HL-60 (cell line): Measurements from ENCODE around the gene CBLN3.

Experiments used
- DNase-seq, 2 experiments: peaks; one replicate each; pipeline ENCODE4 v3.0.0-alpha.2; 2010 to 2020; ENCODE audit warnings: low read depth in 1 of 2, low spot score in 1 of 2
- H3K27ac ChIP-seq: fragments of 250-450 bp; sonication (Bioruptor Pico); replicated peaks from 2 replicates; pipeline ENCODE4 v1.5.1; 2020; ENCODE audit warnings: mild to moderate bottlenecking, moderate library complexity
- H3K27me3 ChIP-seq: fragments of 250-450 bp; sonication (Bioruptor Pico); 2 replicates; pipeline ENCODE4 v1.5.1; 2021; ENCODE audit warnings: mild to moderate bottlenecking, moderate library complexity; ENCODE audit not compliant: insufficient read depth, poor library complexity, severe bottlenecking
- H3K4me3 ChIP-seq: replicated peaks from 2 replicates; pipeline ENCODE4 v1.5.1; 2011; ENCODE audit warnings: mild to moderate bottlenecking, control low read depth, low read length; ENCODE audit not compliant: insufficient read depth
- GABPA ChIP-seq: IDR thresholded peaks from 2 replicates; pipeline ENCODE4 v1.6.1; 2012; ENCODE audit warnings: low read depth
- POLR2AphosphoS5 ChIP-seq: IDR thresholded peaks from 2 replicates; pipeline ENCODE4 v1.6.1; 2012; ENCODE audit warnings: low read depth
- SPI1 ChIP-seq: IDR thresholded peaks from 2 replicates; pipeline ENCODE4 v1.6.1; 2012; ENCODE audit warnings: low read depth, mild to moderate bottlenecking, borderline replicate concordance
- TF ChIP-seq, protein P1 (sequence below): IDR thresholded peaks from one replicate; pipeline ENCODE4 v1.5.1; 2011; ENCODE audit warnings: low read length, control low read depth, inconsistent platforms; ENCODE audit not compliant: insufficient read depth
- TF ChIP-seq, protein P2 (sequence below): IDR thresholded peaks from 2 replicates; pipeline ENCODE4 v1.6.1; 2012; ENCODE audit warnings: low read depth; ENCODE audit not compliant: insufficient replicate concordance

CBLN3 gene

DNA sequence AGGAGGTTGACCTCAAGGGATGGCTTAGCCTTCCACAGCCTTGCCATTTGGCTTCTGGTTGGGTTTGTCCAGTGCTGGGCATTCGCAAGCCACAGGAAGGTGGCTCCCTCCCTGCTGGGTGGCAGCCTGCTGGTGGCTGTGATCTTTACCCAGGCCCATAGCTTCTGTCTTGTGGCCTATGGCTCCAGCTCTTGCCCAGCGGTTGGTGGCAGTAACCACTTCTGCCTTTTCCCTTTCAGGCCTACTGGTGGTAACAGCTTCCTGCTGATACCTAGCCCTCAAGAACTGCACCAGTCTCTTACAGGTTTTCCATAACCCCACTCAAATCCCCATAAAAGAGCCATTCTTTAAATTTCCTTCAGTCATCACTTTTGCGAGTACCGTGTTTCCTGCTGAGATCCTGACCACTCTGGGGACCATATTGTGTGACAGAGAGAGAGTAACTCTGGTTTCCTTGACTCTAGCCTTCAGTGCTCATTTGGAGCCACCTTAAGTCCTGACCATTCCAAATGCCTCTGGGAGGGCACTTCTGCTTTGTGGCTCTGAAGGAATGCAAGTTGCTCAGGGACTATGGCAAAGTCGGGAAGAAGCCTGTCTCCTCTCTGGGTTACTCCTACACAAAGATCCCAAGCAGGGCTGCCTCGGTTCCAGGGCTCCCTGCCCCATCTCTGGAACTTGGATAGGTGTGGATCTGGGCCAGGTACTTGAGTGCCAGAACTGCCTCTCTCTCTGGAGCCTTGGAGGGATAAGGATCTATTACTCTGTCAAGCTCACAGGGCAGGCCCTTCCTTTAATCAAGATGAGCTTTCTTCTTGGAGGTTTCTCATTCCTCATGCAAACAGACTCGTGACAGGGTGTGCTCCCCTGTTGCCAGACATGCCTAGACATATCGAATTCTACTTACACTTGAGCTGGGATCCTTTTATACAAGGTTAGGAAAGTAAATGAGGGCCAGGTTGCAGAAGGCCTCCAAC lies 33.6 kb downstream of the CBLN3 start:
- peak overlapping the region; percentile 47 for H3K27ac ChIP-seq
- peak in 1 of 2 experiments; percentile 84 for DNase-seq

GRCh38 chr14:24394275-24394674 lies 35.2 kb downstream of the CBLN3 start:
- DNase-seq: peak in 1 of 2 experiments; percentile 25
- H3K27me3 ChIP-seq: no peaks in the 10 kb centered on the region
- no peak overlapping the region for H3K27ac ChIP-seq
- no peak overlapping the region for H3K4me3 ChIP-seq
- no peak for TF ChIP-seq POLR2AphosphoS5
- no peak for TF ChIP-seq GABPA
- TF ChIP-seq, protein P1, sequence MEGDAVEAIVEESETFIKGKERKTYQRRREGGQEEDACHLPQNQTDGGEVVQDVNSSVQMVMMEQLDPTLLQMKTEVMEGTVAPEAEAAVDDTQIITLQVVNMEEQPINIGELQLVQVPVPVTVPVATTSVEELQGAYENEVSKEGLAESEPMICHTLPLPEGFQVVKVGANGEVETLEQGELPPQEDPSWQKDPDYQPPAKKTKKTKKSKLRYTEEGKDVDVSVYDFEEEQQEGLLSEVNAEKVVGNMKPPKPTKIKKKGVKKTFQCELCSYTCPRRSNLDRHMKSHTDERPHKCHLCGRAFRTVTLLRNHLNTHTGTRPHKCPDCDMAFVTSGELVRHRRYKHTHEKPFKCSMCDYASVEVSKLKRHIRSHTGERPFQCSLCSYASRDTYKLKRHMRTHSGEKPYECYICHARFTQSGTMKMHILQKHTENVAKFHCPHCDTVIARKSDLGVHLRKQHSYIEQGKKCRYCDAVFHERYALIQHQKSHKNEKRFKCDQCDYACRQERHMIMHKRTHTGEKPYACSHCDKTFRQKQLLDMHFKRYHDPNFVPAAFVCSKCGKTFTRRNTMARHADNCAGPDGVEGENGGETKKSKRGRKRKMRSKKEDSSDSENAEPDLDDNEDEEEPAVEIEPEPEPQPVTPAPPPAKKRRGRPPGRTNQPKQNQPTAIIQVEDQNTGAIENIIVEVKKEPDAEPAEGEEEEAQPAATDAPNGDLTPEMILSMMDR: no peak
- TF ChIP-seq, protein P2, sequence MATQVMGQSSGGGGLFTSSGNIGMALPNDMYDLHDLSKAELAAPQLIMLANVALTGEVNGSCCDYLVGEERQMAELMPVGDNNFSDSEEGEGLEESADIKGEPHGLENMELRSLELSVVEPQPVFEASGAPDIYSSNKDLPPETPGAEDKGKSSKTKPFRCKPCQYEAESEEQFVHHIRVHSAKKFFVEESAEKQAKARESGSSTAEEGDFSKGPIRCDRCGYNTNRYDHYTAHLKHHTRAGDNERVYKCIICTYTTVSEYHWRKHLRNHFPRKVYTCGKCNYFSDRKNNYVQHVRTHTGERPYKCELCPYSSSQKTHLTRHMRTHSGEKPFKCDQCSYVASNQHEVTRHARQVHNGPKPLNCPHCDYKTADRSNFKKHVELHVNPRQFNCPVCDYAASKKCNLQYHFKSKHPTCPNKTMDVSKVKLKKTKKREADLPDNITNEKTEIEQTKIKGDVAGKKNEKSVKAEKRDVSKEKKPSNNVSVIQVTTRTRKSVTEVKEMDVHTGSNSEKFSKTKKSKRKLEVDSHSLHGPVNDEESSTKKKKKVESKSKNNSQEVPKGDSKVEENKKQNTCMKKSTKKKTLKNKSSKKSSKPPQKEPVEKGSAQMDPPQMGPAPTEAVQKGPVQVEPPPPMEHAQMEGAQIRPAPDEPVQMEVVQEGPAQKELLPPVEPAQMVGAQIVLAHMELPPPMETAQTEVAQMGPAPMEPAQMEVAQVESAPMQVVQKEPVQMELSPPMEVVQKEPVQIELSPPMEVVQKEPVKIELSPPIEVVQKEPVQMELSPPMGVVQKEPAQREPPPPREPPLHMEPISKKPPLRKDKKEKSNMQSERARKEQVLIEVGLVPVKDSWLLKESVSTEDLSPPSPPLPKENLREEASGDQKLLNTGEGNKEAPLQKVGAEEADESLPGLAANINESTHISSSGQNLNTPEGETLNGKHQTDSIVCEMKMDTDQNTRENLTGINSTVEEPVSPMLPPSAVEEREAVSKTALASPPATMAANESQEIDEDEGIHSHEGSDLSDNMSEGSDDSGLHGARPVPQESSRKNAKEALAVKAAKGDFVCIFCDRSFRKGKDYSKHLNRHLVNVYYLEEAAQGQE: no peak
- no peak for TF ChIP-seq SPI1

More for the DNA sequence above, 33.6 kb downstream of the CBLN3 start:
- no peak for TF ChIP-seq GABPA
- TF ChIP-seq, protein P1: no peak
- TF ChIP-seq, protein P2: no peak
- peak; percentile 47; the same call in 1 of the 2 replicates for TF ChIP-seq POLR2AphosphoS5
- TF ChIP-seq SPI1: peak; percentile 76; the same call in 1 of the 2 replicates
- H3K4me3 ChIP-seq: no peak overlapping the region
- no peaks in the 10 kb centered on the region for H3K27me3 ChIP-seq

GRCh38 chr14:24392325-24393091 lies 37.0 kb downstream of the CBLN3 start:
- DNase-seq: no peak

More at GRCh38 chr14:24392325-24393091, 37.0 kb downstream of the CBLN3 start:
- Histone ChIP-seq H3K4me3 (no peak overlapping the region), H3K27ac (no peak overlapping the region), H3K27me3 (no peaks in the 10 kb centered on the region)
- no peak for TF ChIP-seq SPI1
- no peak for TF ChIP-seq POLR2AphosphoS5
- no peak for TF ChIP-seq GABPA
- TF ChIP-seq, protein P1: no peak
- TF ChIP-seq, protein P2: no peak
